ENCODE measurements around the gene KIRREL1.

KIRREL1 gene

GRCh38 chr1:158007667-158008386, 14.4 kb downstream of the KIRREL1 start:
- DNase-seq: no peak

DNA sequence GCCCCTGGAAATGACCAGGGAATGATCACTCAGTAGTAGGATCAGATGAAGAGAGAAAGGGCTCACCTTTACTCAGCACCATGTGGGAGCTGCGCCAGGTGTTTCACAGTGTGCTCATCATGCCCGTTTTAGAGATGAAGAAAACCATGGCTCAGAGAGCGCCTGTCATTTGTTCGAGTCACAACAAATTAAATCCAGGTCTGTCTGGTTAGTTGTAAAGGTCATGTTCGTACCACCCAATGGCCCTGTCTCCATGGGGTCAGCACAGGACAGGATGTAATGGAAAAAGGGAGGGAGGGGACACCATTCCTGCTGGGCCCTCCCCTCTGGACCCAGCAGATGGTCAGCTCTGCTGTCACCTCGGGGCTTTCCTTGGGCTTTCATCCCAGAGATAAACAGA, 15.2 kb downstream of the KIRREL1 start:
- no peak for DNase-seq

- no peak for DNase-seq
These were observed 18.3 kb downstream of the KIRREL1 start for GRCh38 chr1:158011714-158012113.

DNA sequence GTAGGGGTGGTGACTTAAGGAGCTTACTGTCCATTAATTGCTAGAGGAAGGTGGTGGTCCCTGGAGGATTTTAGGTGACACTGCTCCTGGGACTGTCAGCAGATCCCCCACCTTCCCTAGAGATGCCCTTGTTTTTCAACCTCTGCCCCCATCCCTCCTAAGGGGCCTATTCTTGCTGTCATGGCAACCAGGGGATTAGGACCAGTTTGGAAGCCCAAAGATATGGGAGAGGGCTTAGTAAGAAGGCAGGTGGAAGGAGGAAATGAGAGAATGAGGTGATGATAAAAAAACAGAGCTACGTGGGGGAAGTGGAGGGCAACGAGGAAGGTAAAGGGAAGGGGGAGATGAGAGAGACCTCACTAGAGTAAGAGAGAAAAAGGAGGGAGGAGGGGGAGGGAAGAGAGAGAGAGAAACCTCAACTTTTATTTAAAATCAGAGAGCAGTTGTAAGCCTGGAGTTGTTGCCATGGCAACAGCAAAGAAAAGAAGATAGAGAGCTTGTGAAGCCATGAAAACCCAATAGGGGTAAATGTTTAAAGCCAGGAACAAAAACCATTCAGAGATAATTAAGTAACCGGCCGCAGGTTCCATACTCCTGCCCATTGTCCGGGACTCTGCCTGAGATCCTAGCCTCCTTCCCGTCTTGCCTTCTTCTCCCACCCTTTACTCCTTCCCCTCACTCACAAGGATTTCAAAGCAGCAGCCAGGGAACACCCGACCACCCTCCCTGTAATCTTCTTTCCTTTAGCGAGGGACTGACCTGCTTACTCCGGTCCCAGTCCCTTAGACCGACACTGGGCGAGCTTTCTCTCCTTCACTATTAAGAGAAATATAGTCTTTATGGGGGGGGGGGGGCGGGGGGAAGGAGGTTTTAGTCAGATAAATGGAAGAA, 20.6 kb downstream of the KIRREL1 start:
- DNase-seq: no peak

DNA sequence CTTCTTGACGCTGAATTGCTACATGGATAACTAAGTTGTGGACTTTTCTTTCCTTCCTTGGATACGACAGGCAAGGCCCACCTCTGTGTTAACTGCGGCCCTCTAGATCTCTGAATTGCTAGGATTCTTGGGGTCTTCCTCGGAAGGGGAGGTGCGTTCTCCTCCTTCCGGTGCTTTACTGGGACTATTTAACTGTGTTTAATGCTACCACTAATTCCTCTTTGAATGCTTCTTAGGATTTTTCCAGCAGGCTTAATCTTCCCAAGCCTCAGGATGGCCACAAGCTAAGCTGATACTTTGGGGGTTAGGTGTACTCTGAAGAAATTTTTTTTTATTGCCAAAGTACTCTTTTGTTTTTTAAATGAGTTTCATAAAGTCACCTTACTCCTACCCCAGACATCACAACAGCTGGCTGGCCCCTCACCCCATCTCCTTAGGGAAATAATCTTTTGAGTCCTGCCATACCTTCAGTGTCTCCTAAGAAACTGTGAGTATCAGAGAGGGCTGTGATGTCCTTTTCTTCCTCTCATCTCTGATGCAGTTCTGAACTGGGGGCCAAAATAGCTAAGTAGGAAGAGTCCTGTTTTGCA, 21.4 kb downstream of the KIRREL1 start:
- no peak for DNase-seq

DNA sequence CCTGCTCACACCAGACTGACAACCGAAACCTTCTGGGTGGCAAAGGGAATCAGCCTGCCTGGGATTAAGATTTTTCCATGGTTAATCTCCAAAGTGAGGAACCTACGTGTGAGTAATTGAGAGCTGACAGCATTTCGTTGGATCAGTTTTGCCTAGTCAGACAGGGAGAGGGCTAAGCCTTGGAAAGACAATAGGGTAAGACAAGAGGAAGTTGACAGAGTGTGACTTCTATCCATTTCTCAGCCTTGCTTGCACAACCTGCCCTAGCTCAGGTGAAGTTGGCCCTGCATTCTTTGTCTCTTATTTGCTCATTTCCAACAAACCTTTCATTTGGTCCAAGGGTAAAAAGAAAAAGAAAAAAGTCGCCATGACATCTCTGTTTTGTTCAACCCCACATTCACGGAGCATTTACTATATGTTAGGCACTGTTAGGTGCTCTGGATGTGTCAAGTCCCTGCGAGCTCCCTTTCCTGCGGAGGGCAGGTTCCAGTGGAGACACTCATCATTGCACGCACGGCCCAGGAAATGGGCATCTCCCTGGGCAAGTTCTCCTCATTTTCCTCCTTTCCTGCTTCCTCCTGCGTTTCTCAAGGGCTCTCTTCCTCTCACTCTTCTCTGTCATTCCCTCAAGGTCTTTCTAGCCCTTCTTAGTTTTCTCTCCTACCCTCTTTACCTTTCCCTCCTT, 23.3 kb downstream of the KIRREL1 start:
- no peak for DNase-seq

- no peak for DNase-seq
These were observed 24.6 kb downstream of the KIRREL1 start for GRCh38 chr1:158017800-158018595.

DNA sequence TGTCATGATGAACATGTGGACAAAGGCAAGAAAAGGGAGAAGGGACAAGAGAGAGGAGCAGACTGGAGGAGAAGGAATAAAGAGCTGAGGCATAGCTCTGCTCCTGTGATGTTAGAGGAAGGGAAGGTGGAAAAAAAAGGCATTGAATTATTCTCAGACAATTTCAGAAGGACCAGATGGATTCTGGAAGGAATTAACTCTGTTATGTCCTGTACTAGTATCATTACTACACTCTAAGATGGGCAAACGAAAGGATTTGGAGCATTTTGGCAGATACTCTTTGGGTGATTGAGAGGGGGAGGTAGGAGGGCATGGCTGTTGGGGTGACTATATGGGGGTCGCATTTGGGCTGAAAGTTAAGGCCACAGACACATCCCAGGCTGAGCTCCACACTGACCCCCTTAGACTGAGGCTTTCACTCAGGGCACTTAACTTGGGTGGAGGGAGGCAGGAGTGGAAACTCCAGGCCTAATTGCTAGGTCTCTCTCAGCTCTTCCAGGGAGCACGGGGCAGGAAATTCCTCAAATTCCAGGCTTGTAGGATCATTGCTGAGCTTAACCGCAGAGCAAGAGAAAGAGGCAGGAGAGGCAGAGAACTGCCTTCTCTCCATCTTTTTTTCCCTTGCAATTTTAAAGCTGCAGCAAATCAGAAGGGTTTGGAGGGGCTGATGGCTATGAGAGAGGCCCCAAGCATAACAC, 25.9 kb downstream of the KIRREL1 start:
- DNase-seq: no peak

DNA sequence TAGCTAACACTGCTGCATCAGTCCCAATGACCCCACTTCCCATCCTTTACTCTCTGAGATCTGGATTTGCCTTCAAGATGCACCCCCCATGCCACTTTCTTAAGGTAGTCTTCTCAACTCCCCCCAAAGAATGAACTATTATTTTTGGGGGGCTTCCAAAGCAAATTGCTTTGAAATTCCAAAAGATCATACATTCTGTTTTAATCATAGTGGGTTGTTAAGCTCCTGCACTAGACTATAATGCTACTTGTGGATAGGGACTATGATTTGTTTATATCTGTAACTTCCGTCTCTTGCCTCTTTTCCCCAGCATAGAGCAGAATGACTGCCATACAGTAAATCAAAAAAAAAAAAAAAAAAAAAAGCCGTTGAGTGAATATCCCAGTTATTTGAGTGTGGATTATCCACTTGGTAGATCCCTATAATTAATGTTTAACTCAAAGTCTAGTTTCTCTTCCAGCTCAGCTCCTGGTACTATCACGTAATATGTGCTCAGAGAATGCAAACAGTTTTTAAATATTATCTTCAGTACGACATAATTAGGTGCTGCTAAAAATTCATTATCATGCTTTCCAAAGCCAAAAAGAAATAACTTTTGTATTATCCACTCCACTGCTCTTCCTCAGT, 26.9 kb downstream of the KIRREL1 start:
- no peak for DNase-seq

GRCh38 chr1:158020886-158021620, 27.6 kb downstream of the KIRREL1 start:
- no peak for DNase-seq

DNA sequence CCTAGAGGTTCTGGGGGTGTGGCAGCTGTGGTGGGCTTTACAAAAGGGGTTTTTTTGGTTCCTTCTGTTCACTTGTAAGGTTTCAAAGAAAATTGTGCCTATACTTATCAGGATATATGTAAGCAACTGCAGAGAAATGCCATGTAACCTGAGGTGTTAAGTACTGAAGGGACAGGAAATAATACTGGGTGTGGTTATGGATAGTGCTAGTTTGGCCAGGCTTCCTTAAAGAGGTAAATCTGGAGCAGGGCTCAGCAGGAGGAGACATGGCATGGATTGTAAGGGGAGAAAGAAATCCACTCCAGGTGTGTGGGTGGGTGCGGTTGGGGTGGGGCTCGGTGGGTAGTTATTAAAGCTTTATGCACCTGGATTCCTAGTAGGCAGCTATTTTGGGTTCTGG, 28.3 kb downstream of the KIRREL1 start:
- no peak for DNase-seq

DNA sequence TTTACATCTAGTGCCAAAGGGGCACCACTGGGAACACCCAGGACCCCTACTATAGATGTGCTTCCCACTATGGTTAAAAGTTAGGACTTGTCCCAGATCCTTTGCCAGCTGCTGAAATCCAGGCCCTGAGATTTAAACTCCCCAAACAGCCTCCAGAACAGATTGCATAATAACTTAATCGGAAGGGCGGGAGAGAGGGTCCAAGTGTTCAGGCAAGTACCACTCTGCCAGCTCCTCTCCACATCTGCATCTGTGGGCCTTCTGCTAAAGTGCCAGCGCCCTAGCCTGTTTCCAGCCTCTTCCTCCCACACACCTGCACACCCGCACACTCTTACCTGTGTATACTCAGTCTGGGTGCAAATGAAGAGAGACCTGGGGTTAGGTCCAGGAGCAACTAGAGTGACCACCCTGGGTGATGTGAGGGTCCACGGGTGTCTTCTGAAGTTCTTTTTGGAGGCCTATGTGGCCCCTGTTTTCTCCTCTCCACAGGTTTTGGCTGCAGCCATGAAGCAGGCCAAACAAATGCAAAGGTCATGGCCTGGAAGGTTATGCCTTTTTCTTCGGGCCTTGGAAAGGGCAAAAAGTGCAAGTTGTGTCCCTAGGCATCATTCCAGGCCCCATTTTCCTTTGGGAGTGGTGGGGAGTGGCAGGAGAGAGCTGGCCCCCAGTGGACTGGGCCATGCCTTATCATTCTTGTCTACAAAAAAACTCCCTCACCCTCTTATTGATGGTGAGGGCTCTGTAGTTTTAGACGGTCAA, 29.3 kb downstream of the KIRREL1 start:
- no peak for DNase-seq

DNA sequence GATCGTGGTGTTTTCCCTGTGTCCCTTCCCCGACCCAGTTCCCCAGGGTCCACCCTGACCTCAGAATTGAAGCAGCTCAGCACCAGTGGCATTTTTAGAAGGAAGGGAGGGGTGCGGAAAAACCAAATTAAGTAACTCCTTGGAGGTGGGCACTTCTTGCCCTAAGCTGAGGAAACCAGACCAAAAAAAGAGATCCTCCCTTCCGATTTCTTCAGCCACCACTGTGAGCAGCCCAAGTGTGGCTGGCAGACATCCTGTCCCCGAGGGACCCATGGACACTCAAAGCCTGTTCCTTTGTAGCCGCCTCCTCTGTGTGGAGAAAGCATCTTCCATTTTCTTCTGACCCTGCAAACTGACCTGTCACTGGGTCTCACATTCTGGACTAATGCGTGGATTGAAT, 31.3 kb downstream of the KIRREL1 start:
- DNase-seq: no peak

DNA sequence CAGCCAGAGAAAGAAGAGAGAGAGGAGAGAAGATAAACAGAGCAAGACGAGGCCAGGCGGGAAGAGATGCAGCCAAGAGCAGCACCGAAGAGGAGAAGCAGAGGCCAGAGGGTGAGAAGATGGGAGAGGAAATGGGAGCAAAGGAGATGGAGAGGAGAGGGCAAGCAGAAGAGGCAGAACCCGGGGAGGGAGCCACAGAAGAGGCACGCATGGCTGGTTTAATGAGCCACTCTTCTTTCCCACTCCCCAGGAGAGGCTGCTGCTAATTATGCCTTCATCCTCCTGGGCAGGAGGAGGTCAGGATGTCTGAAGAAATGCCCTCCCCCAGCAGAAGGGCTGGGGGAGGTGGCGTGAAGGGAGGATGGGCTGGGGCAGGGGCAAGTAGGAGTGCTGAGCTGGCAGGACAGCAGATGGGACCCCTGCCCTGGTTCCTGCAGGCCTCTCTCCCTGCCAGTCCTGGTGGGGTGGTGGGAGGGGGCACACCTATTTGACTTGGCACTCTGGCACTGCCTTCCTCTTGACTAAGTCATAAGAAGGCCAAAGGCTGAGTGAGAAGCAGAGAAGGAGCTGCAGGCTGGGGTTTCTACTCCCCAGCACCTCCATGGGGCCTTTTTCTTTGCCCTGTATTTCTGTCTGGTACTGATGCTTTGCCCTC, 32.3 kb downstream of the KIRREL1 start:
- no peak for DNase-seq

- DNase-seq: no peak
These were observed 33.2 kb downstream of the KIRREL1 start for GRCh38 chr1:158026651-158027050.

DNA sequence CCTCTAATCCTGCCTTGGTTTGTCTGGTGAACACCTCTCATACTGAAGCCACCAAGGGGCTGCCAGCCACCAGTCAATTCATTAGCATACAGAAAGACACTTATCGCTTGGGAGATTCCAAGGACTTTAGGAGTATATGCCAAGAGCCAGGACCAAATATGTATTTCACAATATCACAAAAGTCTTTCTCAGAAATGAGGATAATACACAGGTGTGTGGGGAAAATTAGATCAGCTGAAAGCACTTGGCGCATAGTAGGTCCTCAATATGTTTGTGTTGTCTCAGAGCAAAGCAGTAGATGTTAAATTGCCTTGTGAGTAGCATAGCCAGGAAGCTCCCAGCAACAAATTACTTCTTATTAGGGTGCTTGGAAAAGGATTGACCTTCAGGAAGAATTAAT, 34.1 kb downstream of the KIRREL1 start:
- no peak for DNase-seq

DNA sequence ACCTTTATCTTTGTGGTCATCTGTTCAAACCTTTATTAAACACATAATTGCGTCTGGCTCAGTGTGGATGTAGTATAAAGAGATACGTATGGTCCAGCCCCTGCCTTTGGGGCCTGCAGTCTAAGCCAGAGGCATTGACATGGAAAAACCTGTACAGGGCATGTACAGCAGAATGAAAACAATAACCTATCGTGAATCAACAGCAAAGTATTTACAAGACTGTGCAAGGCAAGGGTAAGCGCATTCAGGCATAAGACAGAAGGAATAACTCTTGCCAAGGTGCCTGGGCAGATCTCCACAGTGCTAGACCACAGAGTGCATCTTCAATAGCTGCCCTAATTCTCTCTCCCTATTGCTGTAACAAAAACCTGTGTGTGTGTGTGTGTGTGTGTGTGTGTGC, 35.5 kb downstream of the KIRREL1 start:
- no peak for DNase-seq

GRCh38 chr1:158035014-158035413, 41.6 kb downstream of the KIRREL1 start:
- DNase-seq: no peak

DNA sequence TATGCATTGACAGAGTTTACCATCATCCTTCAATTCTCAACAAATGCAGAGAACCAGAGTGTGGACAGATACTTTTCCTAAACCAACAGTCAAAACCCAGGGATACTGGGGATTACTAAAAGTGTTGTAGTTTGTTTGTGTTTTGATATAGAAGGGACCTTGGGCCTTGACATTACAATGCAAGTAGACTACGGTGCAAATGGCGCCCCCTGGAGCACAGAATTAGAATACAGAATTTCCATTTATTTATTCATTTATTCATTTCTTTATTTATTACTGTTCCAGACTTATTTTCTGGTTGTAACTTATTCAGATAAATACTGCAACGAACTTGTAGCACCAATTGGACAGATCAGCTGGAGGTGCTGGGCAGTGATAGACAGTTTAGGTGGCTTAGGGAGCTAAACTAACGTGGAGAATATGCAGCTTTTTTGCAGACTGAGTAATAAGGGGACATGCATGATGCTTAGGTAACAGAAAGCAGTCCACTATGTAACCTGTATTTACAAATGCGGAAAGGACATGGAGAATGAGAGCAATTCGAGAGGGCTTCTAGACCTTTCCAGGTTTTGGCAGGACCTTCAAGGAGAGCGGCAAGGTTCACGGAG, 42.6 kb downstream of the KIRREL1 start:
- DNase-seq: no peak
